HepG2 (cell line): ENCODE measurements around the gene MEX3A. TPM values are rescaled to one million over a fixed set of nuclear protein-coding genes. Genes with fewer than 3 reads are reported as not detected.

Source experiments
- ARID2 ChIP-seq: sonication (generic); formaldehyde crosslinking; IDR thresholded peaks from 2 replicates; pipeline ENCODE4 v1.8.1; 2022; ENCODE audit warnings: mild to moderate bottlenecking, missing genetic modification reagents, borderline replicate concordance
- IKZF1 ChIP-seq: fragments of 450-650 bp; IDR thresholded peaks from 2 replicates; pipeline ENCODE4 v1.7.1; 2016
- ISL2 ChIP-seq: sonication (generic); formaldehyde crosslinking; IDR thresholded peaks from 2 replicates; pipeline ENCODE4 v1.5.0; 2020; ENCODE audit warnings: missing genetic modification reagents
- JUNB ChIP-seq: sonication (generic); formaldehyde crosslinking; IDR thresholded peaks from 2 replicates; pipeline ENCODE4 v1.8.0; 2022; ENCODE audit warnings: missing genetic modification reagents, mild to moderate bottlenecking, borderline replicate concordance
- KDM4B ChIP-seq: sonication (generic); formaldehyde crosslinking; IDR thresholded peaks from 2 replicates; pipeline ENCODE4 v1.4.0; 2020; ENCODE audit warnings: missing genetic modification reagents
- NFKBIZ ChIP-seq: IDR thresholded peaks from 2 replicates; pipeline ENCODE4 v1.6.1; 2018; ENCODE audit warnings: missing genetic modification reagents, missing compliant biosample characterization
- RBM22 ChIP-seq: fragments of 200-400 bp; formaldehyde crosslinking; optimal IDR thresholded peaks from 2 replicates; pipeline ENCODE3; 2017; ENCODE audit warnings: mild to moderate bottlenecking, low read length, moderate library complexity
- SAFB2 ChIP-seq: sonication (generic); formaldehyde crosslinking; IDR thresholded peaks from 2 replicates; pipeline ENCODE4 v1.5.1; 2020; ENCODE audit warnings: missing genetic modification reagents, low read depth, mild to moderate bottlenecking, borderline replicate concordance
- SSRP1 ChIP-seq: IDR thresholded peaks from 2 replicates; pipeline ENCODE4 v1.6.1; 2016; ENCODE audit warnings: control low read depth
- ZFAT ChIP-seq: sonication (generic); formaldehyde crosslinking; conservative IDR thresholded peaks from 2 replicates; pipeline ENCODE4 v1.8.1; 2023; ENCODE audit warnings: missing genetic modification reagents, inconsistent platforms
- ZNF225 ChIP-seq: sonication (generic); formaldehyde crosslinking; IDR thresholded peaks from 2 replicates; pipeline ENCODE4 v1.4.0; 2020; ENCODE audit warnings: mild to moderate bottlenecking, missing genetic modification reagents
- ZNF567 ChIP-seq: sonication (generic); formaldehyde crosslinking; IDR thresholded peaks from 2 replicates; pipeline ENCODE4 v1.8.1; 2023; ENCODE audit warnings: mild to moderate bottlenecking, missing genetic modification reagents, borderline replicate concordance
- ZNF605 ChIP-seq: sonication (generic); formaldehyde crosslinking; IDR thresholded peaks from 2 replicates; pipeline ENCODE4 v1.8.0; 2022; ENCODE audit warnings: mild to moderate bottlenecking, missing genetic modification reagents
- polyA plus RNA-seq, 8 experiments: library from polyadenylated mRNA; depleted of rRNA in 3 of 8; stranded (reverse) in 7 of 8; unstranded in 1 of 8; fragments of >200 nt; fragmentation: Illumina TruSeq in 4 of 8; extraction: Trizol in 4 of 8; gene quantifications; 2 replicates each; pipeline versions ENCODE4 v1.2.1 to v1.2.3, GENCODE V29; 2011 to 2016; ENCODE audit warnings: low read depth in 4 of 8, missing spikeins in 1 of 8, mixed read lengths in 1 of 8; ENCODE audit not compliant: insufficient read depth in 1 of 8
- total RNA-seq, 5 experiments: library from RNA; depleted of rRNA; stranded (reverse); fragments of >200 nt; fragmentation: Illumina TruSeq; extraction: Trizol; gene quantifications; 2 replicates each; pipeline ENCODE4 v1.2.3, GENCODE V29; 2016; ENCODE audit warnings: low read depth in 1 of 5
- TF ChIP-seq, protein P1 (sequence below): sonication (generic); formaldehyde crosslinking; IDR thresholded peaks from 2 replicates; pipeline ENCODE4 v1.9.0; 2021; ENCODE audit warnings: mild to moderate bottlenecking, missing genetic modification reagents
- TF ChIP-seq, protein P2 (sequence below): sonication (generic); formaldehyde crosslinking; IDR thresholded peaks from 2 replicates; pipeline ENCODE4 v1.5.0; 2020; ENCODE audit warnings: missing genetic modification reagents
- TF ChIP-seq, protein P3 (sequence below): fragments of 450-650 bp; IDR thresholded peaks from 2 replicates; pipeline ENCODE4 v1.6.1; 2017; ENCODE audit warnings: mild to moderate bottlenecking
- TF ChIP-seq, protein P4 (sequence below): sonication (generic); formaldehyde crosslinking; IDR thresholded peaks from 2 replicates; pipeline ENCODE4 v1.8.1; 2023; ENCODE audit warnings: missing genetic modification reagents, mild to moderate bottlenecking, borderline replicate concordance

The MEX3A gene
- total and polyA plus RNA-seq, 2 of the 13 experiments (the other 11 are each of a cell fraction or from before 2014, with no cell fraction given), result 7.6 to 9.1 TPM

DNA sequence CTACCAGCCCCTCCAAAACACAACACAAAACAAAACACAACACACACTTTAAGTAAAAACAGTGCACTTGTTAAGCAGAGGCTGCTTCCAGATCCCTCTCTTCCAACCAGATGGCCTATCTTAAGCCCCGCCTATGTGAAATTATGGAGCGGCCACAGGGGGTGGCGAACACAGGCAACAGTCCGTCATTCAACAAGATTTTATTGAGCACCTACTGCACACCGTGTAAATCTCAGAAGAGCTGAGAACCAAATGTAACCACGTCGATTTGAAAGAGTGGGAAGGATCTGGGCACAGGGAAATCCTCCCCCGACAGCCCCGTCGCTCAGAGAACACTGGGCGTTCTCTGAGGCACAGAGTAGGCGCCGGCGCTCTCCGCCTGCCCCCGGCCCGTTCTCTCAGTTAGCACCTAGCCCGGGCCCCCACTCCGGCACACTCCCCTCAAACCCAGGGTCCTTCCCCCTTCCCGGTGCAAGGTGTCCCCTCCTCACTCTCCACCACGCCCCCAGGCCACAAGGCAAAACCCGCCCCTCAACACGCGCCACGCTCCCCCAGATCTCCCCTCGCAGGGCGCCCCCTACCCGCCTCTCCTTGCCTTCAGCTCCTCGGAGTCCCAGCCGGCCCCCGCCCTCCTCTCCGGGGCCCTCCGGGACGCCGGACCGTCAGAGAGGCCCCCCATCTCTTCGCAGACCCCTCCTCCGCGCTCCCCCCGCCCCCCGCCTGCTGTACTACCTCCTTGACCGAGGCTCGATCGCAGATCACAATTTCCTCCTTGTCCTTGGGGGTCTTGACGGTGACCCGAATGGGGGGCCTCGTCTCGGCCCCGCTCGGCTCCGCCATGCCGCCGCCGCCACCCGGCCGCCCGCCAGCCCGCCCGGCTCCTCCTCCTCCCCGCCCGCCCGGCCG lies 29.1 kb downstream of the MEX3A start (continued):
- TF ChIP-seq, protein P1, sequence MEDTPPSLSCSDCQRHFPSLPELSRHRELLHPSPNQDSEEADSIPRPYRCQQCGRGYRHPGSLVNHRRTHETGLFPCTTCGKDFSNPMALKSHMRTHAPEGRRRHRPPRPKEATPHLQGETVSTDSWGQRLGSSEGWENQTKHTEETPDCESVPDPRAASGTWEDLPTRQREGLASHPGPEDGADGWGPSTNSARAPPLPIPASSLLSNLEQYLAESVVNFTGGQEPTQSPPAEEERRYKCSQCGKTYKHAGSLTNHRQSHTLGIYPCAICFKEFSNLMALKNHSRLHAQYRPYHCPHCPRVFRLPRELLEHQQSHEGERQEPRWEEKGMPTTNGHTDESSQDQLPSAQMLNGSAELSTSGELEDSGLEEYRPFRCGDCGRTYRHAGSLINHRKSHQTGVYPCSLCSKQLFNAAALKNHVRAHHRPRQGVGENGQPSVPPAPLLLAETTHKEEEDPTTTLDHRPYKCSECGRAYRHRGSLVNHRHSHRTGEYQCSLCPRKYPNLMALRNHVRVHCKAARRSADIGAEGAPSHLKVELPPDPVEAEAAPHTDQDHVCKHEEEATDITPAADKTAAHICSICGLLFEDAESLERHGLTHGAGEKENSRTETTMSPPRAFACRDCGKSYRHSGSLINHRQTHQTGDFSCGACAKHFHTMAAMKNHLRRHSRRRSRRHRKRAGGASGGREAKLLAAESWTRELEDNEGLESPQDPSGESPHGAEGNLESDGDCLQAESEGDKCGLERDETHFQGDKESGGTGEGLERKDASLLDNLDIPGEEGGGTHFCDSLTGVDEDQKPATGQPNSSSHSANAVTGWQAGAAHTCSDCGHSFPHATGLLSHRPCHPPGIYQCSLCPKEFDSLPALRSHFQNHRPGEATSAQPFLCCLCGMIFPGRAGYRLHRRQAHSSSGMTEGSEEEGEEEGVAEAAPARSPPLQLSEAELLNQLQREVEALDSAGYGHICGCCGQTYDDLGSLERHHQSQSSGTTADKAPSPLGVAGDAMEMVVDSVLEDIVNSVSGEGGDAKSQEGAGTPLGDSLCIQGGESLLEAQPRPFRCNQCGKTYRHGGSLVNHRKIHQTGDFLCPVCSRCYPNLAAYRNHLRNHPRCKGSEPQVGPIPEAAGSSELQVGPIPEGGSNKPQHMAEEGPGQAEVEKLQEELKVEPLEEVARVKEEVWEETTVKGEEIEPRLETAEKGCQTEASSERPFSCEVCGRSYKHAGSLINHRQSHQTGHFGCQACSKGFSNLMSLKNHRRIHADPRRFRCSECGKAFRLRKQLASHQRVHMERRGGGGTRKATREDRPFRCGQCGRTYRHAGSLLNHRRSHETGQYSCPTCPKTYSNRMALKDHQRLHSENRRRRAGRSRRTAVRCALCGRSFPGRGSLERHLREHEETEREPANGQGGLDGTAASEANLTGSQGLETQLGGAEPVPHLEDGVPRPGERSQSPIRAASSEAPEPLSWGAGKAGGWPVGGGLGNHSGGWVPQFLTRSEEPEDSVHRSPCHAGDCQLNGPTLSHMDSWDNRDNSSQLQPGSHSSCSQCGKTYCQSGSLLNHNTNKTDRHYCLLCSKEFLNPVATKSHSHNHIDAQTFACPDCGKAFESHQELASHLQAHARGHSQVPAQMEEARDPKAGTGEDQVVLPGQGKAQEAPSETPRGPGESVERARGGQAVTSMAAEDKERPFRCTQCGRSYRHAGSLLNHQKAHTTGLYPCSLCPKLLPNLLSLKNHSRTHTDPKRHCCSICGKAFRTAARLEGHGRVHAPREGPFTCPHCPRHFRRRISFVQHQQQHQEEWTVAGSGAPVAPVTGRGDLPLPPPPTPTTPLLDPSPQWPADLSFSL (CRISPR knock-in tag), result 0 out of 2 replicates have a peak, but pooled peaks have one; percentile 43
- TF ChIP-seq, protein P2, sequence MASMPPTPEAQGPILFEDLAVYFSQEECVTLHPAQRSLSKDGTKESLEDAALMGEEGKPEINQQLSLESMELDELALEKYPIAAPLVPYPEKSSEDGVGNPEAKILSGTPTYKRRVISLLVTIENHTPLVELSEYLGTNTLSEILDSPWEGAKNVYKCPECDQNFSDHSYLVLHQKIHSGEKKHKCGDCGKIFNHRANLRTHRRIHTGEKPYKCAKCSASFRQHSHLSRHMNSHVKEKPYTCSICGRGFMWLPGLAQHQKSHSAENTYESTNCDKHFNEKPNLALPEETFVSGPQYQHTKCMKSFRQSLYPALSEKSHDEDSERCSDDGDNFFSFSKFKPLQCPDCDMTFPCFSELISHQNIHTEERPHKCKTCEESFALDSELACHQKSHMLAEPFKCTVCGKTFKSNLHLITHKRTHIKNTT (CRISPR knock-in tag), result no peak
- no peak for TF ChIP-seq ARID2 (CRISPR knock-in tag)
- no peak for TF ChIP-seq ZFAT
- TF ChIP-seq, protein P3, sequence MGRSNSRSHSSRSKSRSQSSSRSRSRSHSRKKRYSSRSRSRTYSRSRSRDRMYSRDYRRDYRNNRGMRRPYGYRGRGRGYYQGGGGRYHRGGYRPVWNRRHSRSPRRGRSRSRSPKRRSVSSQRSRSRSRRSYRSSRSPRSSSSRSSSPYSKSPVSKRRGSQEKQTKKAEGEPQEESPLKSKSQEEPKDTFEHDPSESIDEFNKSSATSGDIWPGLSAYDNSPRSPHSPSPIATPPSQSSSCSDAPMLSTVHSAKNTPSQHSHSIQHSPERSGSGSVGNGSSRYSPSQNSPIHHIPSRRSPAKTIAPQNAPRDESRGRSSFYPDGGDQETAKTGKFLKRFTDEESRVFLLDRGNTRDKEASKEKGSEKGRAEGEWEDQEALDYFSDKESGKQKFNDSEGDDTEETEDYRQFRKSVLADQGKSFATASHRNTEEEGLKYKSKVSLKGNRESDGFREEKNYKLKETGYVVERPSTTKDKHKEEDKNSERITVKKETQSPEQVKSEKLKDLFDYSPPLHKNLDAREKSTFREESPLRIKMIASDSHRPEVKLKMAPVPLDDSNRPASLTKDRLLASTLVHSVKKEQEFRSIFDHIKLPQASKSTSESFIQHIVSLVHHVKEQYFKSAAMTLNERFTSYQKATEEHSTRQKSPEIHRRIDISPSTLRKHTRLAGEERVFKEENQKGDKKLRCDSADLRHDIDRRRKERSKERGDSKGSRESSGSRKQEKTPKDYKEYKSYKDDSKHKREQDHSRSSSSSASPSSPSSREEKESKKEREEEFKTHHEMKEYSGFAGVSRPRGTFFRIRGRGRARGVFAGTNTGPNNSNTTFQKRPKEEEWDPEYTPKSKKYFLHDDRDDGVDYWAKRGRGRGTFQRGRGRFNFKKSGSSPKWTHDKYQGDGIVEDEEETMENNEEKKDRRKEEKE, result no peak
- TF ChIP-seq ZNF605 (CRISPR knock-in tag), result no peak
- TF ChIP-seq IKZF1, result no peak
- no peak for TF ChIP-seq KDM4B (CRISPR knock-in tag)
- no peak for TF ChIP-seq SAFB2 (CRISPR knock-in tag)
- no peak for TF ChIP-seq JUNB
- no peak for TF ChIP-seq NFKBIZ (CRISPR knock-in tag)
- TF ChIP-seq ZNF225 (CRISPR knock-in tag), result no peak
- TF ChIP-seq RBM22, result no peak
- no peak for TF ChIP-seq SSRP1 (CRISPR knock-in tag)
- TF ChIP-seq, protein P4, sequence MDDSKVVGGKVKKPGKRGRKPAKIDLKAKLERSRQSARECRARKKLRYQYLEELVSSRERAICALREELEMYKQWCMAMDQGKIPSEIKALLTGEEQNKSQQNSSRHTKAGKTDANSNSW (CRISPR knock-in tag), result no peak
- TF ChIP-seq ZNF567 (CRISPR knock-in tag), result no peak
- no peak; the same call in 1 of the 2 replicates for TF ChIP-seq ISL2 (CRISPR knock-in tag)
